WTC11 (cell line): Measurements from ENCODE around the gene UNC93A.

Experiments used
- ATF1 ChIP-seq: sonication (generic); formaldehyde crosslinking; IDR thresholded peaks from 2 replicates; pipeline ENCODE4 v1.8.1; 2023; ENCODE audit warnings: mild to moderate bottlenecking, moderate library complexity, missing genetic modification reagents
- ESRRA ChIP-seq: sonication (generic); formaldehyde crosslinking; IDR thresholded peaks from 2 replicates; pipeline ENCODE4 v1.8.1; 2022; ENCODE audit warnings: mild to moderate bottlenecking, missing genetic modification reagents, borderline replicate concordance
- NR3C1 ChIP-seq: sonication (generic); formaldehyde crosslinking; conservative IDR thresholded peaks from 2 replicates; pipeline ENCODE4 v1.8.1; 2023; ENCODE audit warnings: low read depth, mild to moderate bottlenecking, missing genetic modification reagents
- TF ChIP-seq, protein P1 (sequence below): sonication (generic); formaldehyde crosslinking; IDR thresholded peaks from 2 replicates; pipeline ENCODE4 v1.8.0; 2022; ENCODE audit warnings: mild to moderate bottlenecking, missing genetic modification reagents
- TF ChIP-seq, protein P2 (sequence below): fragments of 200-600 bp; IDR thresholded peaks from 2 replicates; pipeline ENCODE4 v1.8.0; 2022; ENCODE audit warnings: antibody characterized with exemption

DNA sequence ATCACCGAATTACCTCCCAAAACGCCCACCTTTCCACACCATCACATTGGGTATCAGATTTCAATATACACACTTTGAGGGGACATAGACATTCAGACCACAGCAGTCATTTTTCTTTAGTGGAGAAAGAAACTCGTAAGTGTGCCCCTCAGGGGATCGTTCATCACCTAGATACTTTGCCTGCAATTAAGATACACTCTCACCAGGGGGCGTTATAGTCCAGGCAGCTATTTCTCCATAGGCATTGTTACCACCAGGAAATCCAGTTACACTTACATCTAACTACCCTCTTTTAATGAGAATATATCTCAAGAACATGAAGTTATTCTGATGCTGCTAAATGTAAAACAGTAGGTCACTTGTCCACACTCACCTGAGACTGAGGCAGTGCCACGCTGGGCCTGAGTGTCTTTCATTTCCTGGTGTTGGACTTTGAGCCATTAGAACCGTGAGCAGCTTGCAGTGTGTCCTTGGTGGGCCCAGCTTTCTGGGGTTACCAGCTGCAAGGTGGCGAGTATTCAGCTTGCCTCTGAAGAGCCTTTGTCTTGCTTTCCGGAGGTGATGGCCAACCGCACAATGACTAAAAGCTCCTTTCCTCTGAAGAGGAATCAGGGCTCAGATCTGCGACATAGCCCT, 35.1 kb upstream of the UNC93A start:
- TF ChIP-seq, protein P1, sequence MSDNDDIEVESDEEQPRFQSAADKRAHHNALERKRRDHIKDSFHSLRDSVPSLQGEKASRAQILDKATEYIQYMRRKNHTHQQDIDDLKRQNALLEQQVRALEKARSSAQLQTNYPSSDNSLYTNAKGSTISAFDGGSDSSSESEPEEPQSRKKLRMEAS: no peak
- TF ChIP-seq, protein P2, sequence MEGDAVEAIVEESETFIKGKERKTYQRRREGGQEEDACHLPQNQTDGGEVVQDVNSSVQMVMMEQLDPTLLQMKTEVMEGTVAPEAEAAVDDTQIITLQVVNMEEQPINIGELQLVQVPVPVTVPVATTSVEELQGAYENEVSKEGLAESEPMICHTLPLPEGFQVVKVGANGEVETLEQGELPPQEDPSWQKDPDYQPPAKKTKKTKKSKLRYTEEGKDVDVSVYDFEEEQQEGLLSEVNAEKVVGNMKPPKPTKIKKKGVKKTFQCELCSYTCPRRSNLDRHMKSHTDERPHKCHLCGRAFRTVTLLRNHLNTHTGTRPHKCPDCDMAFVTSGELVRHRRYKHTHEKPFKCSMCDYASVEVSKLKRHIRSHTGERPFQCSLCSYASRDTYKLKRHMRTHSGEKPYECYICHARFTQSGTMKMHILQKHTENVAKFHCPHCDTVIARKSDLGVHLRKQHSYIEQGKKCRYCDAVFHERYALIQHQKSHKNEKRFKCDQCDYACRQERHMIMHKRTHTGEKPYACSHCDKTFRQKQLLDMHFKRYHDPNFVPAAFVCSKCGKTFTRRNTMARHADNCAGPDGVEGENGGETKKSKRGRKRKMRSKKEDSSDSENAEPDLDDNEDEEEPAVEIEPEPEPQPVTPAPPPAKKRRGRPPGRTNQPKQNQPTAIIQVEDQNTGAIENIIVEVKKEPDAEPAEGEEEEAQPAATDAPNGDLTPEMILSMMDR: peak; percentile 31; the same call in 1 of the 2 replicates
- TF ChIP-seq ATF1 (CRISPR knock-in tag) (no peak), NR3C1 (CRISPR knock-in tag) (no peak), ESRRA (CRISPR knock-in tag) (no peak)
